IPS-20b (cell line): ENCODE data around the gene KCNQ1.

Source experiments
- H3K27ac ChIP-seq: one replicate; pipeline ENCODE4 v1.5.1; 2013; ENCODE audit warnings: low read length
- H3K27me3 ChIP-seq: 2 replicates; pipeline ENCODE4 v1.6.1; 2013; ENCODE audit warnings: mild to moderate bottlenecking, low read length, inconsistent platforms; ENCODE audit not compliant: insufficient read depth
- H3K36me3 ChIP-seq: 2 replicates; pipeline ENCODE4 v1.6.1; 2013; ENCODE audit warnings: low read depth, mild to moderate bottlenecking, inconsistent platforms, low read length, moderate library complexity; ENCODE audit not compliant: insufficient read depth
- H3K4me1 ChIP-seq: 2 replicates; pipeline ENCODE4 v1.6.1; 2013; ENCODE audit warnings: mild to moderate bottlenecking, control low read depth, inconsistent platforms, low read length, moderate library complexity; ENCODE audit not compliant: insufficient read depth
- H3K4me3 ChIP-seq: 2 replicates; pipeline ENCODE4 v1.5.1; 2013; ENCODE audit warnings: mild to moderate bottlenecking, low read length, inconsistent platforms
- H3K9ac ChIP-seq: 2 replicates; pipeline ENCODE4 v1.6.1; 2013; ENCODE audit warnings: low read depth, mild to moderate bottlenecking, inconsistent platforms, low read length, moderate library complexity
- H3K9me3 ChIP-seq: 2 replicates; pipeline ENCODE4 v1.6.1; 2013; ENCODE audit warnings: mild to moderate bottlenecking, low read depth, low read length, inconsistent platforms; ENCODE audit not compliant: insufficient read depth

The KCNQ1 gene

DNA sequence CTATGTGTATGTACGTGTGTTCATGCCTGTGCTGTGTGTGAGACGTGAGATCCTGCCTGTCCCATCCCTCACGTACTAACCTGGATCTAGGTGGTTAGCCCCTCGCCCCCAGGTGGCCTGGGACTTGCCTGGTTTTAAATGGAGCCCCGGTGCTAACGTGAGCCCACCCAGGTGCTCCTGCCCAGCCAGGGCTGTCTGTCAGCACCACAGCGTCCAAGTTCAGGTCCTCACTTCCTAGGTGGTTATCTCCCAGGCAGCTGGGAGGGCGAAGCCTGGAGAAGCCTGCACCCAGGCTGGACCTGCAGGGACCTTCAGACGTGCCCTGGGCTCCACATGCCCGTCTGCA, 86.0 kb downstream of the KCNQ1 start:
- H3K9ac ChIP-seq: no peak overlapping the region
- no peaks in the 10 kb centered on the region for H3K9me3 ChIP-seq
- H3K36me3 ChIP-seq: no peaks in the 10 kb centered on the region
- H3K27ac ChIP-seq: no peak overlapping the region
- H3K4me3 ChIP-seq: no peak overlapping the region
- H3K4me1 ChIP-seq: peaks cover 11% of the 10 kb centered on the region
- H3K27me3 ChIP-seq: peaks cover 44% of the 10 kb centered on the region

DNA sequence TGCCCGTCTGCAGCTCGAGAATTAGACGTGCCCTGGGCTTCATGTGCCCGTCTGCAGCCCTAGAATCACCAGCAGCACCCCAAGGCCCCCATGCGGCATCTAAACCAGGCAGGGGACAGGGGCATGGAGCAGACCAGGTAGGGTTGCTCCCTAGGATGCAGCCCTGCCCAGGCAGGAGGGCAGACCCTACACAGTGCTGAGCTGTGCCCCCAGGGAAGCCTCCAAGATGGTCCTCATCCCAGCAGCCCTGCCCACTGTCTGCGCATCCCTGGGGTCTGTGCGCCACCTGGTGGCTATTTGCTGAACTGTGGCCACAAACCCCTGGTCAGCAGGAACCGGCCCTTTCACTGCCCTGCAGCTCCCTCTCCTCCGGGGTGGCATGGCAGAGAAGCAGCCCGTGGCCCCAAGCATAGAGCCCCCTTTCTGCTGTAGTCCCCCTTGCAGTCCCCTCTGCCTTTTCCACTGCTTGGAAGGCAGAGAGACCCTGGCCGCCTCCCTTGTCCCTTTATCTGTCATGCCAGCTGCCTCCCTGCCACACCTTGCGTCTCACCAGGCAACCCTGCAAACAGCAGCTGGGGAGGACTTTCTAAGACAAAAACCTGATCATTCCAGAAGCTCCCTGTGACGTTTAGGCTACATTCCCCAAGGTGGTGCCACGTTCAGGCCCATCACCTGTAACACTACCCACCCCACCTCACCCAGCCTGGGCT, 86.6 kb downstream of the KCNQ1 start:
- Histone ChIP-seq H3K9ac (no peak overlapping the region), H3K9me3 (no peaks in the 10 kb centered on the region), H3K27ac (no peak overlapping the region), H3K4me3 (no peak overlapping the region), H3K27me3 (peaks cover 50% of the 10 kb centered on the region), H3K4me1 (peaks cover 11% of the 10 kb centered on the region), H3K36me3 (no peaks in the 10 kb centered on the region)

DNA sequence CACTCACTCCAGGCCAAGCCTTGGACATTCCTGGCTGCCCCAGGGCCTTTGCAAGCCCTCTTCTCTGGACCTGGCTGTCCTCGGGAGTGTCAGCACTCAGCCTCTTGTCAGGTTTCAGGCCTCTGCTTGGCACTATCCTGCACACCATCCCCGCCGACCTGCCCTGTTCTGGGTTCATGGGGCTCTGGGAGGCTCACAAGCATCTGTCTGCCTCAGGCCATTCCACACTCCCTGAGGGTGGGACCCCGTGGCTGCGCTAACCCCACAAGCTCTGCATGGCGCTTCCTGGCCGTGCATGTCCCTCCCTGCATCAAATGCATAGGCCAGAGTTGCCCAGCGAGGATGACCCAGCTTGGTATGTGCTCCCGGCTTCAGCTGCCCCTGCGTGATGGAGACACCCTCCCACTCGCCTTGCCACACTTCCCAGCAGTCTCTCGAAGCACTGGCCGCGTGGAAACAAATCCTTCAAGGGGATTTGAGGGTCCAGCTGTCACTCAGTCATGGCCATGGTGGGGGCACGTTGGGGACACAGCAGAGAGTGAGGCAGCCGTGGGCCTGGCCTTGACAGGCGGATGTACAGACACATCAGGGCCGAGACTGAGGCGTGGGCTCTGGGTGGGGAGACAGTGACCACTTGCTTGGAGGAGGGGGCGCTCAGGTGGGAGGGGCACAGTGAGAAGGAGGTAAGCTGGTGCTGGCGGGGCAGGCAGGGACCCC, 87.3 kb downstream of the KCNQ1 start:
- H3K27me3 ChIP-seq: peaks cover 57% of the 10 kb centered on the region
- H3K9ac ChIP-seq: no peak overlapping the region
- H3K36me3 ChIP-seq: no peaks in the 10 kb centered on the region
- H3K4me1 ChIP-seq: peaks cover 11% of the 10 kb centered on the region
- H3K27ac ChIP-seq: no peak overlapping the region
- no peaks in the 10 kb centered on the region for H3K9me3 ChIP-seq
- no peak overlapping the region for H3K4me3 ChIP-seq

DNA sequence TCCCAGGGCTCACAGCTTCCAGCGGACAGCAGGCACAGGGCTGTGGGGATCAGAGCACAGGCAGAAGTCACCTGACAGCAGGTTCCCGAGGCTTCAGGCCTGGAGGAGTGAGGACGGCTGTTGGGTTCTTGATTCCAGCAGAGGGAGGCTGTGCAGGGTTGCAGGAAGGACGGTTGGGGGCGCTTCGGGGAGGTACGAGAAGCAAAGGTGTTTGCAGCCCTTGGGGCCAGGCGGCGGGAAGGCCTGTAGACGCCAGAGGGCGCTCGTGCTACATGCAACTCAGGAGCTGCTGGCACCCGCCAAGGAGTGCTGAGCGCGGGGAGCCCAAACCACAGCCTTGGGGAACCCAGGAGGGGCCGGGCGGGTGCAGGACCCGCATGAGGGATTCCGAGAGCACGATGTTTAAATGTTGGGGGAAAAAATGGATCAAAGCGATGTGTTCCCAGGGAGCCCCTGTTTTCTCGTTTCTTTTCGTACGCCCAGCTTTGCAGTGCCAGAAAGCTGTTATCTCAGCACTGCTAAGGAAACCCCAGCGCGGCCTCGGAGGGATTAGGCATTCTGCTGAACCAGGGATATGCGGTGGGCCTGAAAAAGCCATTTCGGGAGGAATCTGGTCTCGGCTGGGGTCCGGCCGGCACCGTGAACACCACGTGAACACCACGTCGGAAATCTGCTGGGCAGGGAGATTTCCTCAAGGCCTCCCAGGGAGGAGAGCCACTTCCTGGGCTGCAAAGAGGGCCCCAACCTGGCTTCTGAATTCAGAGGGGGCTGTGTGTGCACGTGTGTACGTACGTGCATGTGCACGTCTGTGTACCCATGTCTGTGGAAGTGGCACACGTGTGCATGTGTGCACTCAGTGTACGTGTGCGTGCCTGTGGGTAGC, 88.1 kb downstream of the KCNQ1 start:
- H3K4me1 ChIP-seq: peaks cover 11% of the 10 kb centered on the region
- H3K36me3 ChIP-seq: no peaks in the 10 kb centered on the region
- H3K9ac ChIP-seq: peak overlapping the region; percentile 55; the same call in 1 of the 2 replicates
- no peaks in the 10 kb centered on the region for H3K9me3 ChIP-seq
- peaks cover 63% of the 10 kb centered on the region for H3K27me3 ChIP-seq
- H3K27ac ChIP-seq: no peak overlapping the region
- peak overlapping the region; percentile 24; the same call in 1 of the 2 replicates for H3K4me3 ChIP-seq

DNA sequence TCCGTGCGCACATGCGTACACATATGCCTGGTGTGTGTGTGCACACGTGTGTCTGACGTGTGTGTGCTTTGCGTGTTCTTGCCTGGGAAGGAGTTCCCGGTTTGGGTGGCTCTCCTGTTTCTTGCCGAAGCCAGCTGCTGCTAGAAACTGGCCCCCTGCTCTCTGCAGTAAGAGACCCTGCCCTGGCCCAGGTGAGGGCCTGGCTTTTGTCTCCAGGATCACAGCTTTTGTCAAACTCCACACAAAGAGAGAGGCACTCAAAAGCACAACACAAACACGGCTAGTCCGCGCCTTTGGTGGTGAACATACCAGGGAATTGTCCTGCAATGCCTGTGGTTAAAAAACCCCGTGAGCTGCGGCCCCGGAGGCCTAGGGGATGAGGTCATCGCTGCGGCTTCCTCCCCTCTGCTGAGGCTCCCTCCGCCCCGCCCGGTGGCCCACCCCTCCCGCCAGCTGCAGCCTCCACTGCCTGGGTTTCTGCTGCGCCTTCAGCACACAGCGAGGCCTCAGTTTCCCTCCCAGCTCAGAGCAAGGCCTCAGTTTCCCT, 88.9 kb downstream of the KCNQ1 start:
- H3K9ac ChIP-seq: peak overlapping the region; percentile 55; the same call in 1 of the 2 replicates
- H3K27ac ChIP-seq: no peak overlapping the region
- peaks cover 64% of the 10 kb centered on the region for H3K27me3 ChIP-seq
- H3K36me3 ChIP-seq: no peaks in the 10 kb centered on the region
- H3K4me3 ChIP-seq: peak overlapping the region; percentile 24; the same call in 1 of the 2 replicates
- no peaks in the 10 kb centered on the region for H3K9me3 ChIP-seq
- H3K4me1 ChIP-seq: peaks cover 11% of the 10 kb centered on the region

DNA sequence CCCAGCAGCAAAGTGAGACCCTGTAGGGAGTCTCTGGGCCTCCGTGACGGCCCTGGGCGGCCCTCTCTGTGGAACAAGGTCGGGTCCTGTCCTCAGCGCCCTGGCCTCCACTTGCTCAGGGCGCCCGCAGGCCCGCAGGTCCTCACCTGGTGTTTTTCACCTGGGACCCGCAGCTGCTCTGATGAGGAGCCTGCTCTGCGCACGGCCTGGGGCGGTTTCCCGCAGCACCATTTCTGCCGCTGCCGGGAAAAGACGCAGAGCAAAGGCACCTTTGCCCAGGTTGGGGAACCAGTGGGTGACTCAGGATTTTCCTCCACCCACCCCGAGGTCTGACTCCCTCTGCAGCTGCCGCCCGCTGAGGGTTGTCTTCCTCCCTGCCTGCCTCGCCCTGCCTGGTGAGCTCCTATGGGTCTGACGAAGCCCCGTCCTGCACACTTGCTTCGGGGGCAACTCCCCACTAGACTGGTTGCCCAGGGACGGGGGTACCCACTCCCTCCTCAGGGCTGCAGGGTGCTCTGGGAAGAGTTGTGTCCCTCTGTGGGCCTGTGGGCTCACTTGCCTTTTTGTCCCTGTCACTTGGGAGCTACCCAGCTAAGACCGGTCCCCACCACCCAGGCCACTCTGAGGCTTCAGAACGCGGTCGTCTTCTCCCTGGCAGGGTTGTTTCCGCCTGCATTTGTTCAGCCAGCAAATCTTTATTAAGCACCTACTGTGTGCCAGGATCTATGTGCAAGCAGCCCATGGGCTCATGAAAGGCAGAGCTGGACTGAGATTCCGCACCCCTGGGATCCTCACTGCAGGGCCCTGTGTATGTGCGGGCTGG, 89.5 kb downstream of the KCNQ1 start:
- peaks cover 11% of the 10 kb centered on the region for H3K4me1 ChIP-seq
- no peak overlapping the region for H3K27ac ChIP-seq
- H3K4me3 ChIP-seq: no peak overlapping the region
- H3K36me3 ChIP-seq: no peaks in the 10 kb centered on the region
- H3K27me3 ChIP-seq: peaks cover 66% of the 10 kb centered on the region
- H3K9me3 ChIP-seq: no peaks in the 10 kb centered on the region
- H3K9ac ChIP-seq: peak overlapping the region; percentile 41; the same call in 1 of the 2 replicates

DNA sequence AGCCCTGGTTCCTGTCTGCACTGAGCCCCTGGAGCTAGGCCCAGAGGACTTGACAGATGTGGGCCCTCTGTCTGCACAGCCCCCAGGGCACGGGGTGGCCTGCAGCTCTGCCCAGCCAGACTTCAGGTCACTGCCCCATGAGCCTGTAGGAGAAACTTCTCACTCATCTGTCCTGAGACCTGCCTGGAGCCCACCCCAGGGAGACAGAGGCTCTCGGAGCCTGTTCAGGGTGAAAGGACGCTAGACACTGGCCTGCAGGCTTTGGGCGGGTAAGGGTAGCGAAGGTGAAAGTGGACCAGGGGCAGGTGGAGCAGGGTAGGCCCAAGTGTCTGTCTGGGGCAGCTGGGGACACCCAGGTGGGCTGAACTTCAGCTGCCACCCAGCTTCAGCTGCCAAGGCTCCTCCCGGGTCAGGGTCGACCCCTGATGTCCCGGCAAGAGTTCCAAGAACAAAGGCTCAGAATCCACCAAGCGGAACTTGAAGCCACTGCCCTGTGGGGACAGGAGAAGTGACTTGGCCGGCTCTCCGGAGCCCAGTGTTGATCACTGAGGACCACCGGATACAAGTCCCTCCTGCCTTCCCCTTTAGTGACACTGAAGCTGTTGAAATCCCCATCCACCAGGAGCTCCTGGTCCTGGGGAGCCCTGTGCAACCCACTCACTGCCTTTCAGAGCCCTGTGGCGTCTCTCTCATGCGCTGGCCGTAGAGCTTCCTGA, 90.3 kb downstream of the KCNQ1 start:
- Histone ChIP-seq H3K27me3 (peaks cover 72% of the 10 kb centered on the region), H3K36me3 (no peaks in the 10 kb centered on the region), H3K9ac (no peak overlapping the region), H3K9me3 (no peaks in the 10 kb centered on the region), H3K27ac (no peak overlapping the region), H3K4me1 (peaks cover 11% of the 10 kb centered on the region), H3K4me3 (no peak overlapping the region)

DNA sequence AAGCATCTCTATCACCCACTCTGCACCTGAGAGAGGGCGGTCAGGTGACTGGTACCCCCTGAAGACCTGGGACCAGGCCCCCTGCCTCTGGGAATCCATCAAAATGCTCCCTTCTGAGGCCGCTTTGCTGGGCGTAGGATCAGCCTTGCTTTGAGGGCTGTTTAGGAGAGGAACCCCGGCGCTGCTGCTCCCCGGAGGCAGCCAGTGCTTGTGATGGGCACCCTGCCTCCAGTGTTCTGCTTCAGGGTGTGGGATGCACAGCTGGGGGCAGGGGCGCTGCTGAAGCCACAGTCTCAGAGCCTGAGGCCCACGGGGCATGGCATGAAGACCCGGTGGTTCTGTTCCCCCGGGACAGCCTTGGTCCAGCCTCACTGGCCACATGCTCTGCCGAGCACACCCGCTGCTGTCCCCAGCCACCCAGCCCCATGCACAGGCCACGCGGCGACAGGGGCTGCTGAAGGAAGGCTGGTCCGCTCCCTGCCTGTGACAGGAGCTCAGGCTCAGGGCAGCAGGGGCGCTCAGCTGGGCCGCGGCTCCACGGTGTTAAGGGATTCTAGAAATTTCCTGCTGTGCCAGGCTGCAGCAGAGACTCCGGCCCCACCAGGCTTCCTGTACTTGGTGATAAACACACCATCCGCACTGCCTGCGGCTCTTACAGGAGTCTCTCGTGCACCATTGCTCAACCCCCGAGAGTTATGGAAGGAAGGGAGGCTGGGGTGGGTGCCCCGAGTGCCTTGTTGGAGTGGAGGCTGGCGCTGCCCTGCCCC, 91.0 kb downstream of the KCNQ1 start:
- Histone ChIP-seq H3K4me3 (no peak overlapping the region), H3K4me1 (peaks cover 11% of the 10 kb centered on the region), H3K9me3 (no peaks in the 10 kb centered on the region), H3K36me3 (no peaks in the 10 kb centered on the region), H3K27ac (no peak overlapping the region), H3K9ac (no peak overlapping the region), H3K27me3 (peaks cover 80% of the 10 kb centered on the region)

DNA sequence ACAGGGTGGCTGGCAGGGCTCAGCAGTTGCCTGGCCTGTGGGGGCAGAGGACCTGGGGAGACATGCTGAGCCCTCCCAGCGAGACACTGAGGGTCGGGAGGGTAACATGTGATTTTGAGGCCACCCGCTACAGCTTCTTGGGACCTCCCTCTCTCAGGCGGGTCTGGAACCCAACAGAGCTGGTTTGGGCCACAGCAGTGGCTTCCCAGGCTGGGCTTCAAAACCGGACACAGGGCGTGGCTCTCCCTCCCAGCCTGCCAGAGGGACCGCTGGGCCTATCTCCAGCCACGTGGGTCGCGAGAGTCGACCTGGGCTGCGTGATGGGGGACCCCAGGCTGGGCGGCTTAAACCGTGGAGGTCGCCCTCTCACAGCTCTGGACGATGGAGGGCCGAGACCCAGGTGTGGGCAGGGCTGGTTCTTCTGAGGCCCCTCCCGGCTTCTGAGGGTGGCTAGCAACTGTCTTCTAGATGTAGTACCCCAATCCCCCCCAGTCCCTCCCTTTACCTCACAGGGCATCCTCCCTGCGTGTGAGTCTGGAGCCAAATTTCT, 91.7 kb downstream of the KCNQ1 start:
- no peak overlapping the region for H3K27ac ChIP-seq
- H3K9me3 ChIP-seq: no peaks in the 10 kb centered on the region
- H3K9ac ChIP-seq: no peak overlapping the region
- peaks cover 86% of the 10 kb centered on the region for H3K27me3 ChIP-seq
- no peaks in the 10 kb centered on the region for H3K36me3 ChIP-seq
- no peak overlapping the region for H3K4me3 ChIP-seq
- H3K4me1 ChIP-seq: peaks cover 11% of the 10 kb centered on the region
